Measurements from ENCODE around the gene CBFA2T2. TPM values are rescaled to one million over a fixed set of nuclear protein-coding genes. Genes with fewer than 3 reads are reported as not detected.

The CBFA2T2 gene
- total and polyA plus RNA-seq, 8 donors, result 2.9 to 29.9 (median 12.0) TPM

DNA sequence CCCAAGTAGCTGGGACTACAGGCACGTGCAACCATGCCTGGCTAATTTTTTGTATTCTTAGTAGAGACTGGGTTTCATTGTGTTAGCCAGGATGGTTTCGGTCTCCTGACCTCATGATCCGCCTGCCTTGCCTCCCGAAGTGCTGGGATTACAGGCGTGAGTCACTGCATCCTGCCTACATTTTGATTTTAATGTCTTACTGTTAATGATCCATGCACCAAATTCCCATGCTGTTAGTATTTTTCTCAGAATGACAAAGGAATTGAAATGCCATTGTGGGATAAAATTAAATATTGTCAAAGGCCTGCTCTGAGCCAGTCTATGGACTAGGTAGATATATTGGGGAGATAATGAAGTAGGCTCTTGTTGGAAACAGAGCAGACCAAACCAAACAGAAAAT lies 28.2 kb downstream of the CBFA2T2 start:
- H3K27me3 ChIP-seq, result no peaks in the 10 kb centered on the region
- peak in 1 of 2 donors; percentile 25 for DNase-seq
- TF ChIP-seq POLR2AphosphoS5 (IDR thresholded peaks at IDR 0.05) (no peak), EP300 (IDR thresholded peaks at IDR 0.05) (no peak), POLR2A (IDR thresholded peaks at IDR 0.05) (no peak)
- H3K4me1 ChIP-seq, result peaks cover 5 to 48% (median 19%) of the 10 kb centered on the region in 4 donors
- intact Hi-C loops (cut with DNase I; ENCODE audit: low total_unique reads), result no loop called here
- 71 to 85% (median 76%) methylated on average over 5 of the region's 5 CpGs for WGBS, 5 donors
- no peaks in the 10 kb centered on the region for H3K9me3 ChIP-seq
- no peaks in the 10 kb centered on the region for H3K36me3 ChIP-seq
- H3K27ac ChIP-seq, result peak overlapping the region in 3 of 5 donors; percentile 46 to 58 (median 49)
- no peak overlapping the region for H3K4me3 ChIP-seq

DNA sequence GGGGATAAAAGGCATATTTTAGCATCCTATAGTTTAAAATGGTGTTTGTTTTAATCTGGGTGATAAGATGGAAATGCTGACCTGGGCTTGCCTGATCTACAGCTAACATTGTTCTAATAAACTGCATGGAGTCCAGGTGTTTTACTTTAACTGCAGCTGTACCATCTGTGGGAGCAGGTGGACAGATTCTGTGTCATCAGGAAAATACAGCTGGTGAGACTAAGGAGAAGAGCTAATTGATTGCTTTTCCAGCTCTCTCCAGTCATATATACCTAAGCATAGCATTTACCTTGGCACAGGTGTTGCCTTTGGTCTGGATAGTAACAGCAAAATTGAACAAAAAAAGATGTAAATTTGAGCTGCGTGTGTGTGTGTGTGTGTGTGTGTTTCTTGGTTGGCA lies 31.6 kb downstream of the CBFA2T2 start:
- TF ChIP-seq POLR2A (IDR thresholded peaks at IDR 0.05) (no peak), POLR2AphosphoS5 (IDR thresholded peaks at IDR 0.05) (no peak), EP300 (IDR thresholded peaks at IDR 0.05) (no peak)
- TF ChIP-seq, protein P1, sequence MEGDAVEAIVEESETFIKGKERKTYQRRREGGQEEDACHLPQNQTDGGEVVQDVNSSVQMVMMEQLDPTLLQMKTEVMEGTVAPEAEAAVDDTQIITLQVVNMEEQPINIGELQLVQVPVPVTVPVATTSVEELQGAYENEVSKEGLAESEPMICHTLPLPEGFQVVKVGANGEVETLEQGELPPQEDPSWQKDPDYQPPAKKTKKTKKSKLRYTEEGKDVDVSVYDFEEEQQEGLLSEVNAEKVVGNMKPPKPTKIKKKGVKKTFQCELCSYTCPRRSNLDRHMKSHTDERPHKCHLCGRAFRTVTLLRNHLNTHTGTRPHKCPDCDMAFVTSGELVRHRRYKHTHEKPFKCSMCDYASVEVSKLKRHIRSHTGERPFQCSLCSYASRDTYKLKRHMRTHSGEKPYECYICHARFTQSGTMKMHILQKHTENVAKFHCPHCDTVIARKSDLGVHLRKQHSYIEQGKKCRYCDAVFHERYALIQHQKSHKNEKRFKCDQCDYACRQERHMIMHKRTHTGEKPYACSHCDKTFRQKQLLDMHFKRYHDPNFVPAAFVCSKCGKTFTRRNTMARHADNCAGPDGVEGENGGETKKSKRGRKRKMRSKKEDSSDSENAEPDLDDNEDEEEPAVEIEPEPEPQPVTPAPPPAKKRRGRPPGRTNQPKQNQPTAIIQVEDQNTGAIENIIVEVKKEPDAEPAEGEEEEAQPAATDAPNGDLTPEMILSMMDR (IDR thresholded peaks at IDR 0.05), result no peak
- Histone ChIP-seq H3K27me3 (no peaks in the 10 kb centered on the region), H3K27ac (no peak overlapping the region), H3K36me3 (peaks cover 0 to 11% (median 8%) of the 10 kb centered on the region in 4 donors), H3K9me3 (no peaks in the 10 kb centered on the region), H3K4me3 (no peak overlapping the region), H3K4me1 (peaks cover 0 to 25% (median 8%) of the 10 kb centered on the region in 4 donors)
- DNase-seq, result peak in 1 of 2 donors; percentile 54
- WGBS, 5 donors, result 44 to 83% (median 60%) methylated on average over 1 of the region's 1 CpG
- intact Hi-C loops (cut with DNase I; ENCODE audit: low total_unique reads), result no loop called here

DNA sequence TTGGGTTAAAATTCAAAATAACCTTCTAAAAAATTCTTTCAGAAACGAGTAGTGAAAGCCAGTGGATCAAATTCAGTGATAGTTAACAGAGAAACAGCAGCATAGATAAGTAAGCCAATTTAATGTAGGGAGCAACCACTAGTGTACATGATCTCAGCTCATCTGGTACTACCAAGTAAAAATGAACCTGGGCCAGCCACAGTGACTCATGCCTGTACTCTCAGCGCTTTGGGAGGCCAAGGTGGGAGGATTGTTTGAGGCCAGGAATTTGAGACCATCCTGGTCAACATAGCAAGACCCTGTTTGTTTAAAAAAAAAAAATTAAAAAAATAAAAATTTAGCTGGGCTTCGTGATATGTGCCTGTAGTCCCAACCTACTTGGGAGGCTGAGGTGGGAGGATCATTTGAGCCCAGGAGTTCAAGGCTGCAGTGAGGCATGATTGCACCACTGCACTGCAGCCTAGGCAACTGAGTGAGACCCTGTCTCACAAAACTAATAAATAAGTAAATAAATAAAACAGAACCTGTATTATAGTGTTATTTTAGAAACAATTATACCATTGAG lies 32.4 kb downstream of the CBFA2T2 start:
- no peak overlapping the region for H3K4me3 ChIP-seq
- 80 to 86% (median 83%) methylated on average over 3 of the region's 3 CpGs for WGBS, 5 donors
- H3K36me3 ChIP-seq, result peaks cover 0 to 14% (median 8%) of the 10 kb centered on the region in 4 donors
- no peak overlapping the region for H3K27ac ChIP-seq
- no peaks in the 10 kb centered on the region for H3K27me3 ChIP-seq
- H3K9me3 ChIP-seq, result no peaks in the 10 kb centered on the region
- peaks cover 0 to 16% (median 5%) of the 10 kb centered on the region in 4 donors for H3K4me1 ChIP-seq
- intact Hi-C loops (cut with DNase I; ENCODE audit: low total_unique reads), result no loop called here
- TF ChIP-seq EP300 (IDR thresholded peaks at IDR 0.05) (no peak), POLR2AphosphoS5 (IDR thresholded peaks at IDR 0.05) (no peak), POLR2A (IDR thresholded peaks at IDR 0.05) (no peak)
- TF ChIP-seq, protein P1 (IDR thresholded peaks at IDR 0.05), result no peak
- no peak for DNase-seq

DNA sequence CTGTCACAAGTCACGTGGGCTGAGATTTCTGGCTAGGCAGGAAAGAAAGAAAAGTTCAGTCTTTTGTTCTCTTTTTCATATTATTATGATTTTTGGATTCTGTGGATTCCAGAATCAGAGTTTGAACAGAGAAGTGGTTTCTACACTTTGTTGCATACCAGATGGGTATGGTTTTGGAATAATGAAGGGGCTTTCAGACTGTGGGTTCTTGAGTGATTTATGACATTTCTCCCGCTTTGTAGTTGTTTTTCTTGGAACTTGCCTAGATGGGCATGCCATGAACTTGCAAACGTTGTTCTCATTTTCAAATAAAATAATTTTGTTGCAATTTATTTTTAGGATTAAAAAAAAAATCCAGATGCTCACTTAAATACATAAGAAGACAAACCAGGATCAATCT lies 34.4 kb downstream of the CBFA2T2 start:
- Histone ChIP-seq H3K27me3 (no peaks in the 10 kb centered on the region), H3K9me3 (no peaks in the 10 kb centered on the region), H3K27ac (no peak overlapping the region), H3K4me1 (peaks cover 0 to 4% (median 0%) of the 10 kb centered on the region in 4 donors), H3K36me3 (peaks cover 0 to 14% (median 8%) of the 10 kb centered on the region in 4 donors), H3K4me3 (no peak overlapping the region)
- DNase-seq, result no peak
- 56 to 66% (median 61%) methylated on average over 3 of the region's 3 CpGs for WGBS, 5 donors
- intact Hi-C loops (cut with DNase I; ENCODE audit: low total_unique reads), result no loop called here
- no peak for TF ChIP-seq POLR2AphosphoS5 (IDR thresholded peaks at IDR 0.05)

DNA sequence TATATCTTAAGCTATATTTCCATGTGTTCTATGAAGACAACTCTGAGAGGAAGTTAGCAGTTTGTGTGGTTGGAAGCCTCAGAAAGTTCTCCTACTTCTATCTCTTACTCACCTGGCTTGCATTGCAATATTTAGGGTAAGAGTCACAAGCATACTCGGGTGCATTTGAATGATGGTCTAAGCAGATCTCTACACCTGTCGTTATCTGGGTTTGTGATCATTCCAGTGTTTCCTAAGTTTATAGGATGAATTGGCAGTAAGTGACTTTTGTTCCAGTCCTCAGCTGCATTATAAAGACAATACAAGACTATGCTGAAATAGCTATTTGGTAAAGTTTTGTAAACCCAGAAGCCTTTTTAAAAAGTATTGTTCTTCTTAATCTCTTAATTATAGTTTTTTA lies 36.9 kb downstream of the CBFA2T2 start:
- peaks cover 8 to 17% (median 13%) of the 10 kb centered on the region in 4 donors for H3K4me1 ChIP-seq
- no peak for DNase-seq
- no peaks in the 10 kb centered on the region for H3K9me3 ChIP-seq
- TF ChIP-seq, protein P1 (IDR thresholded peaks at IDR 0.05), result no peak
- TF ChIP-seq EP300 (IDR thresholded peaks at IDR 0.05), result no peak
- no peak for TF ChIP-seq POLR2AphosphoS5 (IDR thresholded peaks at IDR 0.05)
- no peak for TF ChIP-seq POLR2A (IDR thresholded peaks at IDR 0.05)
- intact Hi-C loops (cut with DNase I; ENCODE audit: low total_unique reads), result no loop called here
- peaks cover 0 to 14% (median 8%) of the 10 kb centered on the region in 4 donors for H3K36me3 ChIP-seq
- WGBS, 5 donors, result 63 to 69% (median 67%) methylated on average over 2 of the region's 2 CpGs
- H3K4me3 ChIP-seq, result no peak overlapping the region
- no peak overlapping the region for H3K27ac ChIP-seq
- H3K27me3 ChIP-seq, result no peaks in the 10 kb centered on the region

Measured in stomach (tissue), 9 donors.